ENCODE results near the gene ZNF576.
"Not testable (repeated sequence)": the region's sequence is repeated elsewhere in the genome, so short reads cannot be mapped to it uniquely, and the experiment has no call there.

ZNF576 gene

DNA sequence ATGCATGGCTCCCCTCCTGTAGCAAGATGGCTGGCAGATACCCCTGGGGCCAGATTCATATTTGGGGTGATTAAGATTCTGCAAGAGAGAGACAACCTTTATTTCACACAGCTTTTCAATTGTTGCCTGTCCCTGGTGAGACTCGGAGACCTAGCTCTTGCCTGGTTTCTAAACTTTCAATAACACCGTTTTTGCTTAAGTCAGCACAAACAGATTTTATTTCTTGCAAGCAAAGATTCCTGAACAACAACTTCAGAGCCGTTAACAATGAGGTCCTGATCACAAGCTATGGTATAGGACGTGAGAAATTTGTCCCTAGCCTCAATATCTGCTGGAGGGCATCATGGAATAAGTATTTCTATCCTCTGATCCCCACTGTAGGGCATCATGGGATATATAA, 46.1 kb downstream of the ZNF576 start:
- no peaks in the 10 kb centered on the region for H3K79me2 ChIP-seq (ENCODE audit: control insufficient read depth, insufficient read depth, low read length)
- H3K18ac ChIP-seq (ENCODE audit: low read length): no peak overlapping the region
- no peak overlapping the region for H3K4me2 ChIP-seq (ENCODE audit: low read length)
- WGBS (ENCODE audit: extremely low coverage, insufficient coverage, low lambda C conversion rate): no CpG with 5 or more reads among the region's 4 CpGs
- peaks cover 8% of the 10 kb centered on the region for H3K27me3 ChIP-seq (ENCODE audit: insufficient read depth, low read length, poor library complexity)
- H2AK5ac ChIP-seq (ENCODE audit: low read length): no peak overlapping the region
- H3K4me1 ChIP-seq (ENCODE audit: control insufficient read depth, low read depth, low read length): no peaks in the 10 kb centered on the region
- no peak for DNase-seq
- H2BK120ac ChIP-seq (ENCODE audit: low read depth, low read length): no peak overlapping the region
- H4K8ac ChIP-seq (ENCODE audit: low read depth, low read length): no peak overlapping the region
- no peak overlapping the region for H4K5ac ChIP-seq (ENCODE audit: low read length)
- no peak overlapping the region for H3K56ac ChIP-seq (ENCODE audit: low read length)
- no peak overlapping the region for H3K27ac ChIP-seq (ENCODE audit: low read depth, low read length)
- no peak overlapping the region for H2BK5ac ChIP-seq (ENCODE audit: low read length)
- no peaks in the 10 kb centered on the region for H3K79me1 ChIP-seq (ENCODE audit: low read length)
- H3K4ac ChIP-seq (ENCODE audit: low read depth, low read length): no peak overlapping the region
- no peak overlapping the region for H2BK15ac ChIP-seq (replicated peaks; ENCODE audit: low read depth)
- no peaks in the 10 kb centered on the region for H3K36me3 ChIP-seq (ENCODE audit: control insufficient read depth, insufficient read depth, low read length)
- H3K9ac ChIP-seq (ENCODE audit: low read length): no peak overlapping the region
- no peak overlapping the region for H3K4me3 ChIP-seq (ENCODE audit: low read length)
- H3K23ac ChIP-seq (ENCODE audit: low read length): no peak overlapping the region

DNA sequence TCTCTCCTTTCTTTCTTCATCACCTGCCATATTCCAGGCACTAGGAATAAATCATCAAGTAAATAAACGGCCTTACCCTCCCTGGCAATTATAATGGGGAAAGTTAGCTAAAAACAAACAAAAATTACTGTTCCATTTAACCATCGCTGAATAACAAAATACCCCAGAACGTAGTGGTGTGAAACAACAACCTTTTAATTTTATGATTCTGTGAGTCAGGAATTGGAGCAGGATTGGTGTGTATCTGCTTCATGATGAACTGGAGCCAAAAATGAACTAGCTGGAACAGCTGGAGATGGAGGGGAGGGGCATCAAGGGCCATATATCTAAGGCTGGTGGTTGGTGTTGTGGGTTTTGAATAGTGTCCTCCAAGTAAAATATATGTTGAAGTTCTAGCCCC, 46.9 kb downstream of the ZNF576 start:
- Histone ChIP-seq H3K36me3 (ENCODE audit: control insufficient read depth, insufficient read depth, low read length) (no peaks in the 10 kb centered on the region), H3K56ac (ENCODE audit: low read length) (no peak overlapping the region), H3K27me3 (ENCODE audit: insufficient read depth, low read length, poor library complexity) (peaks cover 7% of the 10 kb centered on the region), H2BK5ac (ENCODE audit: low read length) (no peak overlapping the region), H3K4ac (ENCODE audit: low read depth, low read length) (no peak overlapping the region), H2AK5ac (ENCODE audit: low read length) (no peak overlapping the region), H3K4me1 (ENCODE audit: control insufficient read depth, low read depth, low read length) (no peaks in the 10 kb centered on the region), H3K4me2 (ENCODE audit: low read length) (no peak overlapping the region), H3K9ac (ENCODE audit: low read length) (no peak overlapping the region), H4K8ac (ENCODE audit: low read depth, low read length) (no peak overlapping the region), H3K23ac (ENCODE audit: low read length) (no peak overlapping the region), H2BK120ac (ENCODE audit: low read depth, low read length) (no peak overlapping the region), H4K5ac (ENCODE audit: low read length) (no peak overlapping the region), H3K79me2 (ENCODE audit: control insufficient read depth, insufficient read depth, low read length) (no peaks in the 10 kb centered on the region), H3K4me3 (ENCODE audit: low read length) (no peak overlapping the region), H3K79me1 (ENCODE audit: low read length) (no peaks in the 10 kb centered on the region), H3K27ac (ENCODE audit: low read depth, low read length) (no peak overlapping the region), H2BK15ac (replicated peaks; ENCODE audit: low read depth) (no peak overlapping the region), H3K18ac (ENCODE audit: low read length) (no peak overlapping the region)
- no CpG with 5 or more reads among the region's 3 CpGs for WGBS (ENCODE audit: extremely low coverage, insufficient coverage, low lambda C conversion rate)
- no peak for DNase-seq

DNA sequence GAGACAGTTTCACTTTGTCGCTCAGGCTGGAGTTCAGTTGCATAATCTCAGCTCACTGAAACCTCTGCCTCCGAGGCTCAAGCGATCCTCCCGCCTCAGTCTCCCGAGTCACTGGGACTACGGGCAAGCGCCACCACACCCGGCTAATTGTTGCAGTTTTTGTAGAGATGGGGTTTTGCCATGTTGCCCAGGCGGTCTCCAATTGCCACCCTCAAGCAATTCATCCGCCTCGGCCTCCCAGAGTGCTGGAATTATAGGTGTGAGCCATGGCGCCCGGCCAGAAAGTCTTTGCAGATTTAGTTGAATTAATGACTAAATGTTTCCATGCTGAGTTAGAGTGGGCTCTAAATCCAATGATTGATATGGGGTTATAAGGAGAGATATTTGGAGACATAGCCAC, 47.8 kb downstream of the ZNF576 start:
- no peak for DNase-seq
- no peak overlapping the region for H3K18ac ChIP-seq (ENCODE audit: low read length)
- no peak overlapping the region for H3K9ac ChIP-seq (ENCODE audit: low read length)
- H3K27ac ChIP-seq (ENCODE audit: low read depth, low read length): no peak overlapping the region
- no peak overlapping the region for H2BK15ac ChIP-seq (replicated peaks; ENCODE audit: low read depth)
- H3K56ac ChIP-seq (ENCODE audit: low read length): no peak overlapping the region
- H2BK5ac ChIP-seq (ENCODE audit: low read length): no peak overlapping the region
- H3K36me3 ChIP-seq (ENCODE audit: control insufficient read depth, insufficient read depth, low read length): peaks cover 2% of the 10 kb centered on the region
- H4K8ac ChIP-seq (ENCODE audit: low read depth, low read length): no peak overlapping the region
- H3K23ac ChIP-seq (ENCODE audit: low read length): no peak overlapping the region
- H2AK5ac ChIP-seq (ENCODE audit: low read length): no peak overlapping the region
- H3K4me2 ChIP-seq (ENCODE audit: low read length): no peak overlapping the region
- no peaks in the 10 kb centered on the region for H3K79me2 ChIP-seq (ENCODE audit: control insufficient read depth, insufficient read depth, low read length)
- no peak overlapping the region for H2BK120ac ChIP-seq (ENCODE audit: low read depth, low read length)
- WGBS (ENCODE audit: extremely low coverage, insufficient coverage, low lambda C conversion rate): no CpG with 5 or more reads among the region's 13 CpGs
- H4K5ac ChIP-seq (ENCODE audit: low read length): no peak overlapping the region
- no peak overlapping the region for H3K4me3 ChIP-seq (ENCODE audit: low read length)
- H3K79me1 ChIP-seq (ENCODE audit: low read length): no peaks in the 10 kb centered on the region
- no peak overlapping the region for H3K4ac ChIP-seq (ENCODE audit: low read depth, low read length)
- no peaks in the 10 kb centered on the region for H3K4me1 ChIP-seq (ENCODE audit: control insufficient read depth, low read depth, low read length)
- no peaks in the 10 kb centered on the region for H3K27me3 ChIP-seq (ENCODE audit: insufficient read depth, low read length, poor library complexity)

GRCh38 chr19:43648633-43649032, 52.2 kb downstream of the ZNF576 start:
- no peak overlapping the region for H3K23ac ChIP-seq (ENCODE audit: low read length)
- no peaks in the 10 kb centered on the region for H3K4me1 ChIP-seq (ENCODE audit: control insufficient read depth, low read depth, low read length)
- H2BK120ac ChIP-seq (ENCODE audit: low read depth, low read length): no peak overlapping the region
- H4K5ac ChIP-seq (ENCODE audit: low read length): no peak overlapping the region
- no peak overlapping the region for H4K8ac ChIP-seq (ENCODE audit: low read depth, low read length)
- H3K79me1 ChIP-seq (ENCODE audit: low read length): no peaks in the 10 kb centered on the region
- no CpG with 5 or more reads among the region's 6 CpGs for WGBS (ENCODE audit: extremely low coverage, insufficient coverage, low lambda C conversion rate)
- no peak overlapping the region for H2BK5ac ChIP-seq (ENCODE audit: low read length)
- no peak overlapping the region for H3K4ac ChIP-seq (ENCODE audit: low read depth, low read length)
- H3K79me2 ChIP-seq (ENCODE audit: control insufficient read depth, insufficient read depth, low read length): no peaks in the 10 kb centered on the region
- no peak overlapping the region for H3K9ac ChIP-seq (ENCODE audit: low read length)
- H3K27me3 ChIP-seq (ENCODE audit: insufficient read depth, low read length, poor library complexity): no peaks in the 10 kb centered on the region
- peaks cover 2% of the 10 kb centered on the region for H3K36me3 ChIP-seq (ENCODE audit: control insufficient read depth, insufficient read depth, low read length)
- no peak for DNase-seq
- H3K56ac ChIP-seq (ENCODE audit: low read length): no peak overlapping the region
- H3K4me3 ChIP-seq (ENCODE audit: low read length): no peak overlapping the region
- no peak overlapping the region for H3K18ac ChIP-seq (ENCODE audit: low read length)
- no peak overlapping the region for H2AK5ac ChIP-seq (ENCODE audit: low read length)
- no peak overlapping the region for H2BK15ac ChIP-seq (replicated peaks; ENCODE audit: low read depth)
- no peak overlapping the region for H3K4me2 ChIP-seq (ENCODE audit: low read length)
- H3K27ac ChIP-seq (ENCODE audit: low read depth, low read length): no peak overlapping the region

- H3K79me1 ChIP-seq (ENCODE audit: low read length): no peaks in the 10 kb centered on the region
- peaks cover 2% of the 10 kb centered on the region for H3K36me3 ChIP-seq (ENCODE audit: control insufficient read depth, insufficient read depth, low read length)
- H3K56ac ChIP-seq (ENCODE audit: low read length): no peak overlapping the region
- no peaks in the 10 kb centered on the region for H3K27me3 ChIP-seq (ENCODE audit: insufficient read depth, low read length, poor library complexity)
- H3K27ac ChIP-seq (ENCODE audit: low read depth, low read length): no peak overlapping the region
- no peak overlapping the region for H3K4me2 ChIP-seq (ENCODE audit: low read length)
- no peaks in the 10 kb centered on the region for H3K4me1 ChIP-seq (ENCODE audit: control insufficient read depth, low read depth, low read length)
- H4K5ac ChIP-seq (ENCODE audit: low read length): no peak overlapping the region
- no peak overlapping the region for H3K4me3 ChIP-seq (ENCODE audit: low read length)
- DNase-seq: no peak
- WGBS (ENCODE audit: extremely low coverage, insufficient coverage, low lambda C conversion rate): no CpG with 5 or more reads among the region's 2 CpGs
- no peak overlapping the region for H2BK5ac ChIP-seq (ENCODE audit: low read length)
- H3K79me2 ChIP-seq (ENCODE audit: control insufficient read depth, insufficient read depth, low read length): no peaks in the 10 kb centered on the region
- no peak overlapping the region for H2AK5ac ChIP-seq (ENCODE audit: low read length)
- H3K9ac ChIP-seq (ENCODE audit: low read length): no peak overlapping the region
- H4K8ac ChIP-seq (ENCODE audit: low read depth, low read length): no peak overlapping the region
- no peak overlapping the region for H2BK15ac ChIP-seq (replicated peaks; ENCODE audit: low read depth)
- H3K18ac ChIP-seq (ENCODE audit: low read length): no peak overlapping the region
- no peak overlapping the region for H3K23ac ChIP-seq (ENCODE audit: low read length)
- no peak overlapping the region for H3K4ac ChIP-seq (ENCODE audit: low read depth, low read length)
- H2BK120ac ChIP-seq (ENCODE audit: low read depth, low read length): no peak overlapping the region
Observed at GRCh38 chr19:43649514-43649913, 53.1 kb downstream of the ZNF576 start.

GRCh38 chr19:43650276-43650675, 53.9 kb downstream of the ZNF576 start:
- H4K8ac ChIP-seq (ENCODE audit: low read depth, low read length); H3K56ac ChIP-seq (ENCODE audit: low read length); H3K9ac ChIP-seq (ENCODE audit: low read length); H3K4ac ChIP-seq (ENCODE audit: low read depth, low read length); H4K5ac ChIP-seq (ENCODE audit: low read length); H3K79me1 ChIP-seq (ENCODE audit: low read length); H2BK120ac ChIP-seq (ENCODE audit: low read depth, low read length); H2BK5ac ChIP-seq (ENCODE audit: low read length); H2BK15ac ChIP-seq (replicated peaks; ENCODE audit: low read depth); H3K23ac ChIP-seq (ENCODE audit: low read length); H2AK5ac ChIP-seq (ENCODE audit: low read length); H3K36me3 ChIP-seq (ENCODE audit: control insufficient read depth, insufficient read depth, low read length); H3K4me1 ChIP-seq (ENCODE audit: control insufficient read depth, low read depth, low read length); H3K27ac ChIP-seq (ENCODE audit: low read depth, low read length); H3K18ac ChIP-seq (ENCODE audit: low read length); H3K4me3 ChIP-seq (ENCODE audit: low read length); H3K27me3 ChIP-seq (ENCODE audit: insufficient read depth, low read length, poor library complexity); H3K79me2 ChIP-seq (ENCODE audit: control insufficient read depth, insufficient read depth, low read length); DNase-seq; H3K4me2 ChIP-seq (ENCODE audit: low read length): not testable (repeated sequence)
- WGBS (ENCODE audit: extremely low coverage, insufficient coverage, low lambda C conversion rate): no CpG with 5 or more reads among the region's 7 CpGs
